ENCODE results near the gene PROK2.

PROK2 gene

DNA sequence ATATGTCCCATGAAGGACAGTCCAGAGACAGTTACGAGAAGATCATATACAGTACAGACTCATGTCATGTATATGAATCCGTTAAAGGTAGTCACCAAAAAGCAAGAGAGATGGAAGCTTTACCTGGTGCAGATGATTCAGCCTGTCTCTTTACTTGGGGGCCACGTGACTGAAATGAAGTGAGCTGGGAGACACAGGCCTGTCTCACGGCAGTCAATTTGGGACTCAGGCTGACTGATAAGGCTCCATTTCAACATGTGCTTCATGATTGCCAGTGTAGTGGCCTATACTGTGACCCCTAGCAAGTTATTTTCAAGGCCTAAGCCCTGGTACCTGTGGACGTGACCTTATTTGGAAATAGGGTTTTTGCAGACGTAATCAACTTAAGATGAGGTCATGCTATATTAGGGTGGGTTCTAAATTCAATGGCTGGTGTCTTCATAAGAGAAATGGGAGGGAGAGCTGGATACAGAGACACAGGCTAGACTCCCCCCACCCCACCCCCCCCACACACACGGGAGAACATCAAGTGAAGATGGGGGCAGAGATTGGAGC, 3.0 kb upstream of the PROK2 start:
- no peak for DNase-seq (ENCODE audit: low read depth in 1 of 2, low spot score in 1 of 2)

DNA sequence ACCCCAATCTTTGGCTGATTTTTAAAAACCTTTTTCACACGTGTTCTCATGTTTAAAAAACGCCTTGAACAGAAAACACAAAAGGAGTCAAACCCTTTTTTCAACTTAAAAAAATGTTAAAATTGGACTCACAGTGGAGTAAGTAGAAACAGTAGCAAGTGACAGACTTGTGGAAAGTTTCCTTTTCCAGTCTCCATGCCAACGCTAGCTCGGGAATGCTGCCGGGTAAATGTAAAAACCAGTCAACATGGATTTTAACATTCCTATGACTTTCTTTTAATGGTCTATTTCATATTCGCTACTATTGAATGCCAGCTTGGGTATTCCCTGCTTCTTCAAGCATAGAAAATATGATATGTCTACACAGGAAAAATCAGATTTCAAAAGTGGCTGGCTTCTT, 1.6 kb upstream of the PROK2 start:
- no peak for DNase-seq (ENCODE audit: low read depth in 1 of 2, low spot score in 1 of 2)

- DNase-seq (ENCODE audit: low read depth in 1 of 2, low spot score in 1 of 2): no peak
These were observed 1.2 kb upstream of the PROK2 start for GRCh38 chr3:71786217-71786549.

DNA sequence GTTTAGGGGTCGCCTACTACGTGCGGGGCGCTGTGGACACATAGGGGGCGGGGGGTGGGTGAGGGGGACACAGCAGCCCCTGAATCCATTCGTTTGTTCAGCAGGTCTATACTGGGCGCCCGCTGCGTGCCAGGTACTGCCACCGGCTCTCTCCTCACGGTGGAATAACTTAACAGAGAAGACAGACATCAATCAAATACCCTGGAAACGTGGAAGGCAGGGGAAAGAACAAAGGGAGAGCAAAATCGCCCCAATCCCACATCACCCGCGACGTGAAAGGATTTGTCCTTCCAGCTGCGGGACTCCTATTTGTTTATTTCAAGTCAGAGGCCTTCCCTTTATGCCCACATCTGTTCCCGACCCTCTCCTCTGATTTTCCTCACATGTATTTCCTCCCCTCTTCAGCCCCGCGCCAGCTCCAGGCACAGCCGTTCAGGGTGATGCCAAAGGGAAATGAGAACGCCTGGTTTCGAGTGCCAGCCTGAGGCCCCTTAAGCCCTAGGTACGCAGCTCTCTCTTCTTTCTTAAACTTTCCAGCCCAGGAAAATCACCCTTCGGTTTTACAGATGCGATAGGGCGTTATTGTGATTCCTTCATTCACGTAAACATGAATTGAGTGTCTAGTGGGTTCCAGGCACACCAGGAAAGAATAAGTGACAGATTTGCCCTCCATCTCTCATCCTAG, 726 bp upstream of the PROK2 start:
- no peak for DNase-seq (ENCODE audit: low read depth in 1 of 2, low spot score in 1 of 2)

GRCh38 chr3:71784201-71784913, 591 bp downstream of the PROK2 start:
- no peak for DNase-seq (ENCODE audit: low read depth in 1 of 2, low spot score in 1 of 2)

DNA sequence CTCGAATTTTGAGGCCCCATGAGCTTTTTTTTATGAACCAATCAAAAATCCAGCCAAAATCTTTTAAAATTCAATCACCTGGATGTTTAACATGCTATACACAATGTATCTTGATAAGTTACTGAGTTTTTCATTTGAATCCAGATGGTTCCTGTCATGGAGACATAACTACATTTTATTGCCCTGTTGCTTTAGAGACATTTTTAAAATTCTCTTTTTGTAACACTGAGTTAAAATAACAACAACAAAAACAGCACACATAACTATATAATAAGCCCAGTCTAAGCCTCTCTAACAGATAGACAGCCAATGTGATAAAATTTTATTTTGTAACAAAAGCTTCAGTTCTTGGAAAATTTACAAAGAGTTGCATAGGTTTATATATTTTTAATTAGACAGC, 1.8 kb downstream of the PROK2 start:
- no peak for DNase-seq (ENCODE audit: low read depth in 1 of 2, low spot score in 1 of 2)

- DNase-seq (ENCODE audit: low read depth in 1 of 2, low spot score in 1 of 2): no peak
These were observed 4.5 kb downstream of the PROK2 start for GRCh38 chr3:71780430-71780829.

DNA sequence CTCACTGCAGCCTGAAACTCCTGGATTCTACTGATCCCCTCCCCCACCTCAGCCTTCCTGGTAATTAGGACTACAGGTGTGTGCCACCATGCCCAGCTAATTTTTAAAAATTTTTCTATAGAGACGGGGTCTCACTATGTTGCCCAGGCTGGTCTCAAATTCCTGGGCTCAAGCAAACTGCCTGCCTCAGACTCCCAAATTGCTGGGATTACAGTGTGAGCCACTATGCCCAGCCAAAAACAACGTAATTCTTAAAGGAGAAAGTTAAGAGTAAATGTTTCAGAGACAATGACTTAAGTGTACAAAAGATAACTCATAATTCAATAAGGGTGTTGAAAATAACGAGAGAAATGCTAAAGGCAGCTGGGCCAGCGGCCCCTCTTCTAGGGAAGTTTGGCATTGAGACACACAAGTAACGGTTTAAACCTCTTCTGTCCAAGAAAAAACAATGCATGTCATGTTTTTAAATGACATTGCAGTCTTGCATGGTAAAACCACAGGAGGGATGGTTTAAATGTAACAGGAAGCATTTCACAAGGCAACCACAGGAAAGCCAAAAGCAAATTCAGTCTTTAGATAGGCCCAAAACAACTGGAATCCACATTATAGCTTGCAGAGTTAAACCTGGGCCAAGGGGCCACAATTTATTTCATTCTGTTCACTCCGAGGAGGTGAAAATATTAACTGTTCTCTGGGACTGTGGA, 5.1 kb downstream of the PROK2 start:
- no peak for DNase-seq (ENCODE audit: low read depth in 1 of 2, low spot score in 1 of 2)

GRCh38 chr3:71778353-71778752, 6.6 kb downstream of the PROK2 start:
- DNase-seq (ENCODE audit: low read depth in 1 of 2, low spot score in 1 of 2): no peak

GRCh38 chr3:71776538-71776937, 8.4 kb downstream of the PROK2 start:
- no peak for DNase-seq (ENCODE audit: low read depth in 1 of 2, low spot score in 1 of 2)

GRCh38 chr3:71771884-71772283, 13.1 kb downstream of the PROK2 start:
- no peak for DNase-seq (ENCODE audit: low read depth in 1 of 2, low spot score in 1 of 2)

DNA sequence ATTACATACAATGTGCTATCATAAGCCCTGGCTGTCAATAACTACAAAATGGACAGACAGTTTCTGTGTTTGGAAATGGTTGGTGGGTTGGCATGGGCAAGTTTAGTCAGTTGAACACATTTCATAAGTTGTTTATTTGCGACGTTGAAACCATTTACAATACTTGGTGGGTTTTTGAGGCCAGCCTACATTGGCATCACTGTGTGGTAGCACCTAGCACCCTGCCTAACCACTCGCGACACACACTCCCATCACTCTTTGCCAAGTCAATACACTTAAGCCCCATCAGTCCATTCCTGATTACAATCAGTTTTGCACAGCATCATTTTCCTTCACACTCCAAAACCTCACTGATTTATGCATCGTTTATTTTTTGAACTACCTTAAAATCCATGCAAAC, 13.8 kb downstream of the PROK2 start:
- DNase-seq (ENCODE audit: low read depth in 1 of 2, low spot score in 1 of 2): no peak

DNA sequence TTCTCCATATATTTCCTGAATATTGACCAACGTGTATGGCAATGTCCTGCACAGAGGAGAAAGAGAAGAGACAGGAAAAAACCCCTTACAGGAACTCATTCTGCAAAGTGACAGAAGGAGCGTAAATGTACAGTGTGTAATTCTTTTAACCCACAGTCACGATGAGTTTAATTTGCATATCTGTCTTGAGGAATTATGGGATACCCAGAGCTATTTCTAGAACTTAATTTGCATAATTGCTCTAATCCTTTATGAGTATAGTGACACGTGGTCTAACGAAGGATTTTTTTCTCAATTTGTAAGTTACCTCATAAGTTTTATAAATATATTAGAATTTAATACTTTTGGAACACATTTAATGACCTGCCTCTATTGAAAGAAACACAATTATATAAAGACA, 21.5 kb downstream of the PROK2 start:
- DNase-seq (ENCODE audit: low read depth in 1 of 2, low spot score in 1 of 2): no peak

GRCh38 chr3:71760140-71760539, 24.8 kb downstream of the PROK2 start:
- DNase-seq (ENCODE audit: low read depth in 1 of 2, low spot score in 1 of 2): no peak

DNA sequence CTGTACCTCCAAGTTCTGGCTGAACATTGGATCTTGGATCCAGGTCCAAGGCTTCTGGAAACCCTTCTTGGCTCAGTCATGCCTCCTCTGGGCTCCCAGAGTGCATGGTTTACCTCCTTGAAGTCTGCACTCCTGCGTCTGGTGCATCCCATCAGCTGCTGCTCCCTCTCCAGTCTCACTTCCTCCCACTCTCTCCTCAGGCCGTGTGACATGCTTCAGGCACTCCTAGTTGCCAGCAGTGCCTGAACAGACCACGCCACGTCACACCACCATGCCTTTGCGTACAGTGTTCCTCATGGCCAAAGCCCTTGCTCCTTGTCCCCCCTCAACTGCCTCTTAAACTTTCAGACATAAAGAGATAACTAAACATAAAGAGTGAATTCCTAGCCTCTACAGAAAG, 25.5 kb downstream of the PROK2 start:
- DNase-seq (ENCODE audit: low read depth in 1 of 2, low spot score in 1 of 2): no peak

GRCh38 chr3:71758091-71758490, 26.9 kb downstream of the PROK2 start:
- no peak for DNase-seq (ENCODE audit: low read depth in 1 of 2, low spot score in 1 of 2)

DNA sequence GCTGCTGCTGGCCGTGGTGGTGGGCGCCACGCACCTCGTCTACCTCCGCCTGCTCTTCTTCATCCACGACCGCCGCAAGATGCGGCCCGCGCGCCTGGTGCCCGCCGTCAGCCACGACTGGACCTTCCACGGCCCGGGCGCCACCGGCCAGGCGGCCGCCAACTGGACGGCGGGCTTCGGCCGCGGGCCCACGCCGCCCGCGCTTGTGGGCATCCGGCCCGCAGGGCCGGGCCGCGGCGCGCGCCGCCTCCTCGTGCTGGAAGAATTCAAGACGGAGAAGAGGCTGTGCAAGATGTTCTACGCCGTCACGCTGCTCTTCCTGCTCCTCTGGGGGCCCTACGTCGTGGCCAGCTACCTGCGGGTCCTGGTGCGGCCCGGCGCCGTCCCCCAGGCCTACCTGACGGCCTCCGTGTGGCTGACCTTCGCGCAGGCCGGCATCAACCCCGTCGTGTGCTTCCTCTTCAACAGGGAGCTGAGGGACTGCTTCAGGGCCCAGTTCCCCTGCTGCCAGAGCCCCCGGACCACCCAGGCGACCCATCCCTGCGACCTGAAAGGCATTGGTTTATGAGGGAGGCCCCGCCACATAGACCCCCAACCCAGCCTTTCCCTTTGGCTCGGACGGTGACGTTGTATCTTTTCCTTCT, 30.2 kb downstream of the PROK2 start:
- no peak for DNase-seq (ENCODE audit: low read depth in 1 of 2, low spot score in 1 of 2)

DNA sequence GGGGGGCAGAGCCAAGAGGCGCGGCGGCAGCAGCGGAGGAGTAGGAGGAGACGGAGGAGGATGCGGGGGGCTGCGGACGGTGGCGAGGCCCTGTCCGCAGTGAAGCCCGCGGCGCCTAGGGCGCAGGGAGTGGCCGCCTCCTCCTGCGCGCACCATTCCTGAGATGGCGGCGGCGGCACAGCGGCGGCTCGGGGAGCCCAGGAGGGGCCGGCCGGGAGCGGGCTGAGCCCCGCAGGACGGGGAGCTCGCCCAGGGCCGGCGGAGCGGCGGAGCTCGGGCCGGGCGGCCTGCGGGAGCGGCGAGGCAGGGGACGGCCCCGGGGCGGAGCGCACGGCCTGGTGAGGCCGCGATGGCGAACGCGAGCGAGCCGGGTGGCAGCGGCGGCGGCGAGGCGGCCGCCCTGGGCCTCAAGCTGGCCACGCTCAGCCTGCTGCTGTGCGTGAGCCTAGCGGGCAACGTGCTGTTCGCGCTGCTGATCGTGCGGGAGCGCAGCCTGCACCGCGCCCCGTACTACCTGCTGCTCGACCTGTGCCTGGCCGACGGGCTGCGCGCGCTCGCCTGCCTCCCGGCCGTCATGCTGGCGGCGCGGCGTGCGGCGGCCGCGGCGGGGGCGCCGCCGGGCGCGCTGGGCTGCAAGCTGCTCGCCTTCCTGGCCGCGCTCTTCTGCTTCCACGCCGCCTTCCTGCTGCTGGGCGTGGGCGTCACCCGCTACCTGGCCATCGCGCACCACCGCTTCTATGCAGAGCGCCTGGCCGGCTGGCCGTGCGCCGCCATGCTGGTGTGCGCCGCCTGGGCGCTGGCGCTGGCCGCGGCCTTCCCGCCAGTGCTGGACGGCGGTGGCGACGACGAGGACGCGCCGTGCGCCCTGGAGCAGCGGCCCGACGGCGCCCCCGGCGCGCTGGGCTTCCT, 31.0 kb downstream of the PROK2 start, which contains the start of gene GPR27:
GPR27 (plus strand) TSS at position 155 of the 909 bp plus-strand sequence; CDS start at position 350, 195 bp downstream.
- DNase-seq (ENCODE audit: low read depth in 1 of 2, low spot score in 1 of 2): no peak

DNA sequence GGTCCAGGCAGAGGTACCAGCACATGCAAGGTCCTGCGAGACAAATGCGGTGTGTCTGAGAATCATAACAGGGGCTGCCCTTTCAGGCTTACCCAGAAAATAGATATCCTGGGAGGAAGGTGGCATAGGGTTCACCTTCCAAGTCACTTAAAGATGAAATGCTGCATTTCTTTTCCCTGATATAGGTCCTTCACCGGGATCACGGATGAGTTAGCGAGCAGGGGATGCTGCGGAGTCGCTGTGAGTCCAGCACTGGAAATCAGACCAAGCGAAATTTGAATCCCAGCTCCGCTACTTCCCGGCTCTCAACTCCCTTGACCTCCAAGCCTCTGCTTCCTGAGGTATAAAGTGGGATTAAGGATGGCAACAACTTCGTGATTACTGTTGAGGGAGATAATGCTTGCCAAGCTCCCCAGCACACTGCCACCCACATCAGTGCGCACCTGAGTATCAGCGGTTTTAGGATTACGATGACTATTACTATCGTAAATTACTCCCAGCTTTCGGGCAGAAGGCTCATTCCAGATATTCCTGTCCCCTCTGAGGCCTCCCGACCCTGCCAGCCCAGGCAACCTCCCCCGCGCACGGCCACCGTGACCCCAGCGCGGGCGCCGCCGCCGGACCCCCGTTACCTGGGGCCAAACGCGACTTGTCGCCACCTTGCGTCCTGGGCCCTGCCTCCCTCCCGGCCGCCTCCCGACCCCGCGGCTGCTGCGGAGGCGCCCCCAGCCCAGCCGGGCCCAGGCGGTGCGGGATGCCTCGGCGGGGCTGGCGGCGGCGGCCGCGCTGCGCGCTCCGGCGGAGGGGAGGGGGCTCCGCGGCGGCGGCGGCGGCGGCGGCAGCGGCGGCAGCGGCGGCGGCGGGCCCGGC, 31.9 kb downstream of the PROK2 start:
- DNase-seq (ENCODE audit: low read depth in 1 of 2, low spot score in 1 of 2): no peak

DNA sequence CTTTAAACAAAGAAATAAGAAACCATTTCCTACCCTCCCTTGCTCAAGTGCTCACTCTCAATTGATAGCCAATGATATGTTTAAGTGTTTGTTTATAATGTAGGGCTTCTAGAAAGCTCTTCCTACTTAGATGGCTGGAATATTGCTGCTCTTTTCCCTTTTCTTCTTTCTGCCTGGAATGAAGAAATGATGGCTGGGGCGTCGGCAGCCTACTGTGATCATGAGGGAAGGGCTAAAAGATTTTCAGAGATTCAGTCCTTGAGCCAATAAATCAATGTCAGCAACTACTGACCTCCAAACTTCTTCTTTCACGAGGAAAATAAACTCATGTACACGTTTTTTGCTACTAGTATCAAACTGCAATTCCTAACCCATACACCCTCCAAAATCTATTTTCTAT, 33.3 kb downstream of the PROK2 start:
- DNase-seq (ENCODE audit: low read depth in 1 of 2, low spot score in 1 of 2): no peak
